Dermis microvascular lymphatic vessel endothelial cell (primary cell): ENCODE data around the gene UBN1. TPM values are rescaled to one million over a fixed set of nuclear protein-coding genes. Genes with fewer than 3 reads are reported as not detected.

Source experiments
- DNase-seq, 2 donors: peaks; one replicate each; pipeline versions ENCODE4 v3.0.0 to v3.0.0-alpha.2; 2010; ENCODE audit warnings: low read depth in 2 of 2
- total RNA-seq: library from RNA; depleted of rRNA; stranded (reverse); fragments of >200 nt; gene quantifications from 2 replicates; pipeline ENCODE4 v1.2.1, GENCODE V29; 2014

UBN1 gene
- 14.6 and 27.1 TPM in 2 replicates for total RNA-seq

GRCh38 chr16:4846901-4847773, at the start of gene UBN1, which contains the start of gene GLYR1:
TSS of gene UBN1 (plus strand) at chr16:4847481. CDS start at chr16:4852918, 5,437 bp downstream.
TSS of gene GLYR1 (minus strand) at chr16:4847288. CDS start at chr16:4847265, 23 bp downstream.
- DNase-seq = peak; percentile 87 to 98

GRCh38 chr16:4797805-4798252, 49.5 kb upstream of the UBN1 start:
- DNase-seq = no peak

GRCh38 chr16:4798456-4798855, 48.8 kb upstream of the UBN1 start:
- no peak for DNase-seq

GRCh38 chr16:4799171-4799855, 48.0 kb upstream of the UBN1 start:
- DNase-seq = no peak

- DNase-seq = peak; percentile 20 to 40
These were observed 46.8 kb upstream of the UBN1 start for GRCh38 chr16:4800290-4801041.

GRCh38 chr16:4801051-4801961, 46.0 kb upstream of the UBN1 start:
- no peak for DNase-seq

- DNase-seq = peak in 1 of 2 donors; percentile 57
These were observed 45.2 kb upstream of the UBN1 start, which contains the start of gene ROGDI for GRCh38 chr16:4801962-4802658. TSS of gene ROGDI (minus strand) at chr16:4802633. CDS start at chr16:4802571, 62 bp downstream.

- peak; percentile 64 to 89 for DNase-seq
These were observed 44.5 kb upstream of the UBN1 start for GRCh38 chr16:4802659-4803287.

- no peak for DNase-seq
These were observed 43.9 kb upstream of the UBN1 start for GRCh38 chr16:4803401-4803844.

- no peak for DNase-seq
These were observed 43.2 kb upstream of the UBN1 start for GRCh38 chr16:4803898-4804762.

GRCh38 chr16:4805231-4805630, 42.0 kb upstream of the UBN1 start:
- no peak for DNase-seq

- no peak for DNase-seq
These were observed 41.0 kb upstream of the UBN1 start for GRCh38 chr16:4806280-4806679.

GRCh38 chr16:4811242-4811641, 36.0 kb upstream of the UBN1 start:
- no peak for DNase-seq

GRCh38 chr16:4811773-4812172, 35.5 kb upstream of the UBN1 start:
- no peak for DNase-seq

GRCh38 chr16:4813251-4814003, 33.9 kb upstream of the UBN1 start:
- no peak for DNase-seq

GRCh38 chr16:4814046-4814445, 33.2 kb upstream of the UBN1 start:
- DNase-seq = no peak

GRCh38 chr16:4814542-4815173, 32.6 kb upstream of the UBN1 start:
- no peak for DNase-seq
